ENCODE data around the gene AHCYL2.
"Not testable (repeated sequence)": the region's sequence is repeated elsewhere in the genome, so short reads cannot be mapped to it uniquely, and the experiment has no call there.

Gene AHCYL2

DNA sequence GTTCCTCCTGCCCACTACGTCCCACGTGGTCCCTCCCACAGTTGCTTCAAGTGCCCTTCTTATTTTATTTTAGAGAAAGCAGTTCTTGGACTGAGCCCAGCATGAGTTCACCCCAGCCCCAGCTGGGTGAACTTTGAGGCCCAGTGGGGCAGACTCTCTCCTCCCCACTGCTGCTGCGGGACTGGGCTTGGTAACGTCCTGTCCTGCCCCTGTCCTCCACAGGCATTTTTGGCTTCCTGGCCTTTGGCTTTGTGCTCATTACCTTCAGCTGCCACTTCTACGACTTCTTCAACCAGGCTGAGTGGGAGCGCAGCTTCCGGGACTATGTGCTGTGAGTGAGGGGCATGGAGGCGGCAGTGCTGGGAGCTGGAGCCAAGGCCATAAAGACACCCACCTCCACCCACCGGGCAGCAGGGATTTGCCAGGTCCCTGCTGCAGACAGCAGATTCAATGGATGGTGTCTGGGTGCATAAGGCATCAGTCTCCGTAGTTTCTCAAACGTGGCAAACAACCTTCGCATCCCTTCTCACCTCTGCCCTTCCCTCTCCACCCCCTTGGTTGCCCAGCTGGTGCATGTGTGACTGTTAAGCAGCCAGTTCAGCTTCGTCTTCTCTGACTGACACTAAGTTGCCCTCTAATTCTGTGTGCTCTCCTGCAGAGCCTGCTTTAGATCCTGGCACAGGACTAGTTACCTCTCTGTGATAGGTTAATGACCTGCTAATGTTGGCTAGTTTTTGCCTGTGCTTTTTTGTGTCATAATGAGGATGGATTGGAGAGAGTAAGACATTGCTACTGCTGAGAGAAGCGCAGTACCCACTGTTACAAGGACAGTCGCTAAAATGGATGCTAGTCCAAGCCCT is 15.5 kb upstream of the AHCYL2 start:
- DNase-seq: no peak

DNA sequence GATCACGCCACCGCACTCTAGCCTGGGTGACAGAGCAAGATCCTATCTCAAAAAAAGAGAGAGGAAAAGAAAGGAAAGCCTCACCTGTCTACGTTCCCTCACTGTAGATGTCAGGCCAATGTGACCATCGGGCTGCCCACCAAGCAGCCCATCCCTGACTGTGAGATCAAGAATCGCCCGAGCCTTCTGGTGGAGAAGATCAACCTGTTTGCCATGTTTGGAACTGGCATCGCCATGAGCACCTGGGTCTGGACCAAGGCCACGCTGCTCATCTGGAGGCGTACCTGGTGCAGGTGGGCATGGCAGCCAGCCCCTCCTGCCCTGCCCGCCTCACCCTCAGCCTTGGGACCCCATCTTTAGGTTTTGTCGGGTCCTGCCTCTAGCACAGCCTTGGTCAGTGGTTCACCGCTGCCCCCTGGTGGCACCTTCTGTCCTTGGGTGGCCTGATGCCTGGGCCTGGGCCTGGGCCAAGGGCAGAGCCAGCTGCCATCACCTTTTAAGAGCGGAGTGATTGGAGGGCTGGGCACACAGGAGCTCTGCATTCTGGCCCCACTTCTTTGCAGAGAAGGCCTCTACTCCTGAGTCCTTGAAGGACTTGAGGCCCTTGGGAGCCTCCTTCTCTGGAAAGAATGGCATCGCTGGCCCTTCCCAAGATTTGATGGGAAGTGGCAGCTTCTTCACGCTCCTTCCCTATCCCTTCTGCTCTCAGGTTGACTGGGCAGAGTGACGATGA is 14.4 kb upstream of the AHCYL2 start:
- peak; percentile 25 to 55 for DNase-seq

DNA sequence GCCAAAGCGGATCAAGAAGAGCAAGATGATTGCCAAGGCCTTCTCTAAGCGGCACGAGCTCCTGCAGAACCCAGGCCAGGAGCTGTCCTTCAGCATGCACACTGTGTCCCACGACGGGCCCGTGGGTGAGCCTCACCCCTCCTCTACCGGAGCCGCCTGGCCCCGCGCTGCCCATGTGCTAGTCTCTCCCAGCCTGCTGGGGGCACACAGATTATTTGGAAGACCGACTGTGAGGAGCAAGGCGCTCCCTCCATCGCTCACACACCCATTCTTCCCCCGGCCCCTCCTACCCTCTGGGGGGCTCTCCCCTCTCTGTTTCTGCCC is 13.9 kb upstream of the AHCYL2 start:
- DNase-seq: no peak

DNA sequence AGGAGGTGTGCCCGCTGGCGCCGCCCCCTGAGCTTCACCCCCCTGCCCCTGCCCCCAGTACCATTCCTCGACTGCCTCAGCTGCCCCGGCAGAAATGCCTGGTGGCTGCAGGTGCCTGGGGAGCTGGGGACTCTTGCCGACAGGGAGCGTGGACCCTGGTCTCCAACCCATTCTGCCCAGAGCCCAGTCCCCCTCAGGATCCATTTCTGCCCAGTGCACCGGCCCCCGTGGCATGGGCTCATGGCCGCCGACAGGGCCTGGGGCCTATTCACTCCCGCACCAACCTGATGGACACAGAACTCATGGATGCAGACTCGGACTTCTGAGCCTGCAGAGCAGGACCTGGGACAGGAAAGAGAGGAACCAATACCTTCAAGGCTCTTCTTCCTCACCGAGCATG is 12.7 kb upstream of the AHCYL2 start:
- no peak for DNase-seq

DNA sequence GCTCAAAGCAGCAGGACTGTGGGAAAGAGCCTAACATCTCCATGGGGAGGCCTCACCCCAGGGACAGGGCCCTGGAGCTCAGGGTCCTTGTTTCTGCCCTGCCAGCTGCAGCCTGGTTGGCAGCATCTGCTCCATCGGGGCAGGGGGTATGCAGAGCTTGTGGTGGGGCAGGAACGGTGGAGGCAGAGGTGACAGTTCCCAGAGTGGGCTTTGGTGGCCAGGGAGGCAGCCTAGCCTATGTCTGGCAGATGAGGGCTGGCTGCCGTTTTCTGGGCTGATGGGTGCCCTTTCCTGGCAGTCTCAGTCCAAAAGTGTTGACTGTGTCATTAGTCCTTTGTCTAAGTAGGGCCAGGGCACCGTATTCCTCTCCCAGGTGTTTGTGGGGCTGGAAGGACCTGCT is 12.2 kb upstream of the AHCYL2 start:
- no peak for DNase-seq

DNA sequence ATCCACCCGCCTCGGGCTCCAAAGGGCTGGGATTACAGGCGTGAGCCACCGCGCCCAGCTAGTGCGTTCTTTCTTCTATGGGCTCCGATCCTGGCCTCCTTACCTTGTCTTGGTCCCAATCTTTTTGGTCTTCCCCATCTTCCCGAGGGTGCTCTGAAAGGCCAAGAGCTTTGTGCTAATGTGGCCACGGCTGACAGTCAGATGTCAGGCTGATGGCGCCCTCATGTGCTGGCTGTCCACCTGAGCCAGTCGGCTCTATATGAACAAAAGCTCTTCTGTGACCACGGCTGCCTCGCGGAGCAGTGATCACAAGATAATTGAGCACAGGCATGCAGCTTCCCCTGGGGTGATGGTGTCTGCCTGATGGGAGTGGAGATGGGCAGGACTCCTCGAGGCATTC is 11.0 kb upstream of the AHCYL2 start:
- peak in 1 of 2 experiments; percentile 21 for DNase-seq

DNA sequence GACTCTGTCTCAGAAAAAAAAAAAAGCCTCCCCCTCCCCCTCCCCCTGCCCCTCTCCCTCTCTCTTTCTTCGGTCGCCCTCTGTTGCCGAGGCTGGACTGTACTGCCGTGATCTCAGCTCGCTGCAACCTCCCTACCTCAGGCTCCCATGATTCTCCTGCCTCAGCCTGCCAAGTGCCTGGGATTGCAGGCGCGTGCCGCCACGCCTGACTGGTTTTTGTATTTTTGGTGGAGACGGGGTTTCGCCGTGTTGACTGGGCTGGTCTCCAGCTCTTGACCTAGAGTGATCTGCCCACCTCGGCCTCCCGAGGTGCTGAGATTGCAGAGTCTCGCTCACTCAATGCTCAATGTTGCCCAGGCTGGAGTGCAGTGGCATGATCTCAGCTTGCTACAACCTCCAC is 9.1 kb upstream of the AHCYL2 start:
- DNase-seq: not testable (repeated sequence)

DNA sequence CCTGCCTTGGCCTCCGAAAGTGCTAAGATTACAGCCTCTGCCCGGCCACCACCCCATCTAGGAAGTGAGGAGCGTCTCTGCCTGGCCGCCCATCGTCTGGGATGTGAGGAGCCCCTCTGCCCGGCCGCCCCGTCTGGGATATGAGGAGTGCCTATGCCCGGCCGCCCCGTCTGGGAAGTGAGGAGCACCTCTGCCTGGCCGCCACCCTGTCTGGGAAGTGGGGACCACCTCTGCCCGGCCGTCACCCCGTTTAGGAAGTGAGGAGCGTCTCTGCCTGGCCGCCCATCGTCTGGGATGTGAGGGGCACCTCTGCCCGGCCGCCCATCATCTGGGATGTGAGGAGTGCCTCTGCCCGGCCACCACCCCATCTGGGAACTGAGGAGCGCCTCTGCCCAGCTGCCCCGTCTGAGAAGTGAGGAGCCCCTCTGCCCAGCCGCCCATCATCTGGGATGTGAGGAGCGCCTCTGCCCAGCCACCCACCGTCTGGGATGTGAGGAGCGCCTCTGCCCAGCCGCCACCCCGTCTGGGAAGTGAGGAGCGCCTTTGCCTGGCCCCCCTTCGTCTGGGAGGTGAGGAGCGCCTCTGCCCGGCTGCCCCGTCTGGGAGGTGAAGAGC is 8.6 kb upstream of the AHCYL2 start:
- DNase-seq: not testable (repeated sequence)

DNA sequence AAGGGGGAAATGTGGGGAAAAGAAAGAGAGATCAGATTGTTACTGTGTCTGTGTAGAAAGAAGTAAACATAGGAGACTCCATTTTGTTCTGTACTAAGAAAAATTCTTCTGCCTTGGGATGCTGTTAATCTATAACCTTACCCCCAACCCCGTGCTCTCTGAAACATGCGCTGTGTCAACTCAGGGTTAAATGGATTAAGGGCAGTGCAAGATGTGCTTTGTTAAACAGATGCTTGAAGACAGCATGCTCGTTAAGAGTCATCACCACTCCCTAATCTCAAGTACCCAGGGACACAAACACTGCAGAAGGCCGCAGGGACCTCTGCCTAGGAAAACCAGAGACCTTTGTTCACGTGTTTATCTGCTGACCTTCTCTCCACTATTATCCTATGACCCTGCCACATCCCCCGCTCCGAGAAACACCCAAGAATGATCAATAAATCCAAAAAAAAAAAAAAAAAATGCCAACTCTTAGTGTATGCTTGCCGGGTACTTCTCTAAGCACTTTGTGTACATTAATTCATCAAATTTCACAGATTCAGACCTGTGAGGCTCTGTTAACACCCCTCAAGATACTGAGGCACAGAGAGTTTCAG is 7.9 kb upstream of the AHCYL2 start:
- DNase-seq: not testable (repeated sequence)

DNA sequence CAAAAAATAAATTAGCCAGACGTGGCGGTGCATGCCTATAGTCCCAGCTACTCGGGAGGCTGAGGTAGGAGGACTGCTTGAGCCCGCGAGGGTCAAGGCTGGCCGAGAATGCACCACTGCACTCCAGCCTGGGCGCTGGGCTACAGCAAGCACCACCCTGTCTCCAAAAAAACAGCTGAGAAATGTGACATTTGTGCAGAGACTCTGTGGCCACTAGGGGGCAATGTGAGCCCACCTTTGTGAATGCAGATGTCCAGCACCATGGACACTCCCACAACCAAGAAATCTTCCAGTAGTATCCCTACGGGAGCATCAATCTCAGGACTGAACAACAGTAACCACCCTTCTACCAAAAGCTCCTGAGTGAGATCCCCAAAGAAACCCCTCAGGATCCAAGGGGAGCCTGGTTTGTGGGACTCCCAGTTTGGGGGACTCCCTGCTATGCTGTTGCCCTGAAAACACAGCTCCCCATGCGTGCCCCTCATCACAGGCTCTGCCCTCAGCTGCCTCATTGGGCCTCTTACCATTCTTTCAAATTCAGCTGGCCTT is 6.2 kb upstream of the AHCYL2 start:
- DNase-seq: peak; percentile 70 to 71

DNA sequence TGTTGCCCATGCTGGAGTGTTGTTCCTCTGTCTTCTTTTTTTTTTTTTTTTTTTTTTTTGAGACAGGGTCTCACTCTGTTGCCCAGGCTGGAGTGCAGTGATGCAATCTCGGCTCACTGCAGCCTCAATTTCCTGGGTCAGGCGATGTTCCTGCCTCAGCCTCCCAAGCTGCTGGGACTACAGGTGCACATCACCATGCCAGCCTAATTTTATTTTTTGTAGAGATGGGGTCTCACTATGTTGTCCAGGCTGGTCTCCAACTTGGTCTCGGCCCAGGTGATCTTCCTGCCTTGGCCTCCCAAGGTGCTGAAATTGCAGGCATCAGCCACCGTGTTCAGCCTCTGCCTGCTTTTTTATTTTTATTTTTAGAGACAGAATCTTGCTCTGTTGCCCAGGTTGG is 5.7 kb upstream of the AHCYL2 start:
- DNase-seq: not testable (repeated sequence)

DNA sequence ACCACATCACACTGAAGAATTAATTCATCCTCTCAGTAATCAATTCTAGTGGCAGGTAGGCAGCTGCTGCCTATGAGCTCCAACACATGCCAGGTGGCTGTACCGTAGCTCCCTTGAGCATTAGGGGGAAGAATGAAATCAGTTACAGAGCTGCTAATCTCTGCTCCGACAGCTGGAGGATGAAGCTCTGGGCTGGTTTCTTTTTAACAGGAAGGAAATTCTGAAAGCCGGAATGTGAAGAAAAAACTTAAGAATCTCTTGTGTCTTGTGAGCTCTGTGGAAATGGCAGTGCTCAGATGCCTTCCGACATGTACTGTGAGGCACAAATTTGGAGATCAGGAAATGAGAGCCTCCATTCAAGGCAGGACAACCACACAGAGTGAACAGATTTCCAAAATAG is 2.8 kb upstream of the AHCYL2 start:
- peak in 1 of 2 experiments; percentile 11 for DNase-seq

DNA sequence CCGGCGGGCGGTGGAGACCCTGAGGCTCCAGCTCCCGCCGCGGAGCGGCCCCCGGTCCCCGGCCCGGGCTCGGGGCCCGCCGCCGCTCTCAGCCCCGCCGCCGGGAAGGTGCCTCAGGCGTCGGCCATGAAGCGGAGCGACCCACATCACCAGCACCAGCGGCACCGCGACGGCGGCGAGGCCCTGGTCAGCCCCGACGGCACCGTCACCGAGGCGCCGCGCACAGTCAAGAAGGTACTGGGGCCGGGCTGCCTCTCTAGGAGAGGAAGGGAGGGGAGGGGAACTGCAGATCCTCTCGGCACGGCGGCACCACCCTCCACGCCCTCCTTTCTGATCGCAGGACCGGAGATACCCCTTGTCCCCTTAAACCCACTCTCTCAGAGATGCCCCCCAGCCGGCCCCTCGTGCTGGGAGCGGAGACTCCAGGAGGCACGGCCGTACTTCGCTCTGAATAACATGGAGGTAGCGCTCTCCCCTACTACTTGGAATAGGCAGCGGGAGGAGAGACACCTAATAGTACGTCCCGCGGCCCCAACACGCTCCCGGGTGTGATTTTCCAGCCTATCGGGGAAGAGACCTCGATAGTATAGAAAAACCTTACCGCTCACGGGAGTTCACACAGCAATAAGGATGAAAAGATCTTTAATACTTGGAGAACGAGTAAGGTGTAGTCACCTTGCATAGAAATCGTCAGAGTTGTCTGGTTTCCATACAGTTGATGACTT is 538 bp downstream of the AHCYL2 start:
- peak; percentile 61 to 64 for DNase-seq

DNA sequence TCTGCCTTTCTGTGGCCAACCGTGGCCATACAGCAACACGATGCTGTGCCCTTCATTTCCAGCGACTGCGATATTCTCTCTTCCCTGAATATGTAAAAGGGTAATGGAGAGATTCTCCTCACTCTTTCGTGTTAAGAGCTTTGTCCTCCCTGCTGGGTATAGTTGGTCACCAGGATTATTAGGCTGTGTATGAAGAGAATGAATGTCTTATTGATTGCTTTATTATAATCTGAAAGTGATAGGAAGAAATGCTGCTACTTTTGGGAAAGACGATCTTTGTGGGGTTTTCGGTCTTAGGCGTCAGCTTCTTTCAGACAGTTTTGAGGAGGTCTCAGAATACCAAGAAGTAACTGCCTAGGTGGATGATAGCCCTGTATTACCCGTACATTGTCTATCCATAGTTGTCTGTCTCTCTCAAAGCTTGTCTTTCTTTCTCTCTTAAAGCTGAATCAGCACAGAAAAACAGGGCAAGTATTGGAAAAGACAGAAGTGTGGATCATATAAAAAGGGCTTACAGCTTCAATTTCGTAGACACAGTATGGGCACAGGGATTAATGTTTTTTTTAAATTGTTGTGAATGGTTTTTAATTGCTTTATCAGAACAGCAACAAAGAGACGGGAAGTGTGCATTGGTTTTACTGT is 1.2 kb downstream of the AHCYL2 start:
- DNase-seq: peak; percentile 24 to 68

DNA sequence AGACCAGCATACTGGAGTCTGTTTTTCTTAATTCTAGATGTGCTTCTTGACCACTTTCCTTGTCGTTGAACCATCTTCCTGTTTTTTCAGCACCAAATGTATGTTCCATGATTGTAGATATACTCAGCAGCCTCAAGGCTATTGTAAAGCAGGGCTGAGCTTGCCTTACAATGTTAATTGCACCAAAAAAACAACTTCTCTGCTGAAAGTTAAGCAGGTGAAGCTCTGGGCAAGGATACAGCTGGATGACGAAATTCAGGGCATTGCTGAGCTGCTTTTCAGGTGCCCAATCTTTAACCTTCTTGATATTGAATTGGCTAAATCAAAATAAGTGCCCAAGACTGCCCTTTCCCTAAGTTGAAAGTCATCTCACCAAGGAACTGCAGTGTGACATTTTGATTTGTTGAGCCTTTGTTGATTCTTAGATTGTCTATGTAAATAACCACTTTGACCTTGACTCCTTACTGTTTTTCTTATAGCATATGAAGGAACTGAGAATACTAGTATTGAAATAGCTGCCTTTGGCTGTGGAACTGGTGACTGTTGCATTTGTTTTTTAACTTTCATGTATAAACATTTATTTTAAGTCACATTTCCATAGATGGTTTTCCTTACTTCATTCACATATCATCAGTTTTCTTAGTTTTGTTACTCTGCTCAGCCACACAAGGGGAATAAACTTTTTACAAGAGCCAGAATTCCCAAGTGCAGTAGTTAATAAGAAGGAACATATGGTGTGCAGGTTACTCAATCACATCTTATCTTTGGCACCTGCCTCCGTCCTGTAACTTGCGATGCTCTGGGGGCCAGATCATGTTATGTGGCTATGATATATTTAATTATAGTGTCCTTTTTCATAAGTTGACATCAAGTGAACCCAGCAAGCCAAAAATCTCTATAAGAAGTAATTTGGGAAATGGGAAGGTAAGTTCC is 3.1 kb downstream of the AHCYL2 start:
- no peak for DNase-seq

DNA sequence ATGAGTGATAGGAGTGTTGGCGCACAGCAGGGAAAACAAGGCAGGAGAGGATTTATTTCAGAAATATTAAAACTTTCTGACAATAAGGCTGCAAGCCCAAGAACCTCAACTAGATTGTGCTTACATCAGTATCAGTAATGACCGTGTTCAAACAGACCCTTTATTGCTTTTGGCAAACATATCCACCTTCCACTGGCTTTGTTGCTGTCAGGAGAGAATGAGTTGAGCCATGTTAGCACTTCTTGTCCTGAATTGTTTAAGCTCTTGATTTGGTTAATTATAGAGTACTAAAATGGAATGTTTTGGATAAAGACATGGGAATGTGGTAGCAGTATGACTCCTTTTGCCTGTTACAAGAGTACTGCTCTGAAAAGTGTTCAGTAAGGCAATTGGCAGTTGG is 3.8 kb downstream of the AHCYL2 start:
- no peak for DNase-seq

DNA sequence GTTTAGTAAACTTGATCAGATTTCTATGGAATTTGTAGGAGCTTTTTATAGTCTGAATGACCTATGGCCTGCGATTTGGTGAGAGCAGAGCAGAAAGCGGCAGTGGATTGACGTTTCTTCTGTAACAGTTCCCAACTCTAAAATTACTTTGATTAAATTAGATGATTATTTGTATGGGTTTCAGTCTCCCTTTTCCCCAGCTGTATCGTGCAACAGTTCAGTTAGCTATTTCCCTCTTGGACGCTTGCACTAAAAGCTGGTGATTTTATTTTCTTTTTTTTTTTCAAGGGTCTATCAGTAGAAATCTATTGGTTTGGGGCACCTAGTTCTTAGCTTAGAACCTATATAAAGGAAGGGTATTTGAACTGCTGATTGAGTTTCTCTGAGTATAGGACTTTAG is 6.8 kb downstream of the AHCYL2 start:
- DNase-seq: no peak

DNA sequence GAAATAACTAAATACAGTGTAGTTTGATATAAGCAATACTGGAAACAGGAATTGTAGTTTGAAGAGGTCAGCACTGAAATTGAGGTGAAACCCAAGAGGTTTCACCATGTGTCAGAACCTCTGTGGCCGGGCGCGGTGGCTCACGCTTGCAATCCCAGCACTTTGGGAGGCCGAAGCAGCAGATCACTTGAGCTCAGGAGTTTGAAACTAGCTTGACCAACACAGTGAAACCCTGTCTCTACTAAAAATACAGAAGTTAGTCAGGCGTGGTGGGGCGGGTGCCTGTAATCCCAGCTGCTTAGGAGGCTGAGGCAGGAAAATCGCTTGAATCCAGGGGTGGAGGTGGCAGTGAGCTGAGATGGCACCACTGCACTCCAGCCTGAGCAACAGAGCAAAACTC is 13.7 kb downstream of the AHCYL2 start:
- DNase-seq: no peak

DNA sequence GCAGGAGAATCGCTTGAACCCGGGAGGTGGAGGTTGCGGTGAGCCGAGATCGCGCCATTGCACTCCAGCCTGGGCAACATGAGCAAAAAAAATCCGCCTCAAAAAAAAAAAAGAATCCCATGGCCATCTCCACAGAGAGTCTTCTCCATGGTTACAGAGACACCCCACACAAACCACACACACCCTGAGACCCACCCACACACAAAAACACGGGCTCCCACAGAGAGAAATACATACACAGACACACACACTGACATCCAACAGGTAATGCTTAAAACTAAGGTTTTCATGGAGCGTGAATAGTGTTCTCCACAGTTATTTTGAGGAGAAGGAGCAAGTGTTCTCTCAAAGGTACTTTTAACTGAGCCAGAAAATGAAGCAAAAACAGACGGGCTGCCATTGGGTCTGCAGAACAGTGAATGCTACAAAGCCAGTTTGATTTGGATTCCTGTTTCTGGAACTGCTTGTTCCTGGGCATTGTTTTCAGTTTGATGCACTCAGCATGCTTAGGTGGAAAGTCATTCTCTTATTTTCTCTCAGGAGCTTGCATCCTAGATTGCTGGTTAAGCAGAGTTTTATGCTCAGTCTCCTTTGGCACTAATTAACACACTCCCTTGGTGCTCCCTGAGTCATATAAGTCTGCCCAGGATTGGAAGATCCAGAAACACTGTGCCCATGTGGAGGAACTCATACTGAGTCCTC is 15.4 kb downstream of the AHCYL2 start:
- DNase-seq: no peak

DNA sequence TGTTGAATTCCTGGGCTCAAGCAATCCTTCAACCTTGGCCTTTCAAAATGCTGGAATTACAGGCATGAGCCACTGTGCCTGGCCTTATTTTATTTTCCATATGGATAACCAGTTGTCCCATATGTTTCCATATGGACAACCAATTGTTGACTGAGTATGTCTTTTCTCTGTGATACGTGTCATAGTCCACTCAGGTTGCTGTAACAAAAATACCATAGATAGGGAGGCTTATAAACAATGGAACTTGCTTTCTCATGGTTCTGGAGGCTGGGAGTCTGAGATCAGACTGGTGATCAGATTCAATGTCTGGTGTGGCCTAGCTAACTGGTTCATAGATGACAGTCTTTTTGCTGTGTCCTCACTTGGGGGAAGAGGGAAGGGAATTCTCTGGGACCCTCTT is 19.4 kb downstream of the AHCYL2 start:
- DNase-seq: no peak

Measured in Kasumi-1 (cell line).